ENCODE measurements around the gene SERTAD1.
A peak's percentile ranks its signal among the peaks of the same experiment; 100 is the strongest.
"Not testable (repeated sequence)": the region's sequence is repeated elsewhere in the genome, so short reads cannot be mapped to it uniquely, and the experiment has no call there.

Gene SERTAD1, protein sequence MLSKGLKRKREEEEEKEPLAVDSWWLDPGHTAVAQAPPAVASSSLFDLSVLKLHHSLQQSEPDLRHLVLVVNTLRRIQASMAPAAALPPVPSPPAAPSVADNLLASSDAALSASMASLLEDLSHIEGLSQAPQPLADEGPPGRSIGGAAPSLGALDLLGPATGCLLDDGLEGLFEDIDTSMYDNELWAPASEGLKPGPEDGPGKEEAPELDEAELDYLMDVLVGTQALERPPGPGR

DNA sequence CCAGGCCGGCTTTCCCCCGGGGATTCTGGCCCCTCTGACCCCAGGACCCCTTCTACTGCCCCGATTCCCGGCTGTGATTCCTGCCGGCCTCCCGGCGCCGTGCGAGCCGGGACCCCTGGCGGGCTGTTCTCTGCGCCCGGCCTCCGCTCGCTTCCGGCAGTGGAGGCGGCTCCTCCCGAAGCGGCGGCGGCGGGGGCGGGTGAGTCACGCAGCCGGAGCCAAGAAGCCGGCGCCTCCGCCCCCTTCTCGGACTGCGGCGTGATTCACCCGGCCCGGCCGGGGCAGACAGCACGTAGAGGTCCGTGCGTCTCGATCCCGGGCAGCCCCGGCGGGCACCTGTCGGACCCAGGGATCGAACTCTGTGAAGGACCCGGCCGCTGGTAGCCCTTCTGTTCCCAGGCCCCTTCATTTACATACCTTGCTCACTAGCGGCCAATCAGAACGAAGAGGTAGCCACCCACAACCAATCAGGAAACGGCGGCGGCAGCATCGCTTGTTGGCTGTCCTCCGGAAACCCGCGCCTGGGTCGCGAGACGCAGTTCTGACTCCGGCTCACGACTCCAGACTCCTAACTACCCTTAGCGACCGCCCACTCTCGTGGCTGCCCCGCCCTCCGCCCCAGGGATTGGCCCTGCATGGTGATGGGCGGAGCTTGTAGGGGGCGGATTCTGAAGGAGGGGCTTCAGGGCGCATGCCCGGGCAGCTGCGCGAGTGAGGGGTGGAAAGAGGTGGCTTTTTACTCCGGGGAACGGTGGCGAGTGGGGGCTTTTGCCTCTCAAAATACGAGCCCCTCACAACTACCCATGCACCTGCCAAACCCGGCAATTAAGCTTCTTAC, at the start of gene SERTAD1:
Gene SERTAD1 (minus strand): TSS at position 543 of the 838 bp plus-strand sequence. CDS start 2,446 bp downstream, outside the sequence.
- peak; percentile 100 for DNase-seq (ENCODE audit: low read depth in 2 of 2)

DNA sequence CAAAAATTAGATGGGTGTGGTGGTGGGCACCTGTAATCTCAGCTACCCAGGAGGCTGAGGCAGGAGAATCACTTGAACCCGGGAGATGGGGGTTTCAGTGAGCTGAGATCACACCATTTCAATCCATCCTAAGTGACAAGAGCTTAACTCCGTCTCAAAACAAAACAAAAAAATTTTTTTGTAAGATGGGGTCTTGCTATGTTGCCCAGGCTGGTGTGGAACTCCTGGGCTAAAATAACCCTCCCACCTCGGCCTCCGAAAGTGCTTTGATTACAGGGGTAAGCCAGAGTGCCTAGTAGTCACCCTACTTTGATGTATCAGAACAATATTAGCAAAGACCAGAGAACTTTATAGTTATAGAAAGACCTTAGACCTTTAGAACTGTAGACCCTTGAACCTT, 48.9 kb upstream of the SERTAD1 start:
- no peak for DNase-seq (ENCODE audit: low read depth in 2 of 2)

- no peak for DNase-seq (ENCODE audit: low read depth in 2 of 2)
Measured at GRCh38 chr19:40472516-40472915, 46.7 kb upstream of the SERTAD1 start.

- no peak for DNase-seq (ENCODE audit: low read depth in 2 of 2)
Measured at GRCh38 chr19:40471111-40471510, 45.3 kb upstream of the SERTAD1 start.

GRCh38 chr19:40469011-40469410, 43.2 kb upstream of the SERTAD1 start:
- no peak for DNase-seq (ENCODE audit: low read depth in 2 of 2)

GRCh38 chr19:40466985-40467734, 41.4 kb upstream of the SERTAD1 start, which contains the start of gene SPTBN4:
Gene SPTBN4 (plus strand): TSS chr19:40467001. CDS start chr19:40472622, 5,621 bp downstream.
- DNase-seq (ENCODE audit: low read depth in 2 of 2), result no peak

DNA sequence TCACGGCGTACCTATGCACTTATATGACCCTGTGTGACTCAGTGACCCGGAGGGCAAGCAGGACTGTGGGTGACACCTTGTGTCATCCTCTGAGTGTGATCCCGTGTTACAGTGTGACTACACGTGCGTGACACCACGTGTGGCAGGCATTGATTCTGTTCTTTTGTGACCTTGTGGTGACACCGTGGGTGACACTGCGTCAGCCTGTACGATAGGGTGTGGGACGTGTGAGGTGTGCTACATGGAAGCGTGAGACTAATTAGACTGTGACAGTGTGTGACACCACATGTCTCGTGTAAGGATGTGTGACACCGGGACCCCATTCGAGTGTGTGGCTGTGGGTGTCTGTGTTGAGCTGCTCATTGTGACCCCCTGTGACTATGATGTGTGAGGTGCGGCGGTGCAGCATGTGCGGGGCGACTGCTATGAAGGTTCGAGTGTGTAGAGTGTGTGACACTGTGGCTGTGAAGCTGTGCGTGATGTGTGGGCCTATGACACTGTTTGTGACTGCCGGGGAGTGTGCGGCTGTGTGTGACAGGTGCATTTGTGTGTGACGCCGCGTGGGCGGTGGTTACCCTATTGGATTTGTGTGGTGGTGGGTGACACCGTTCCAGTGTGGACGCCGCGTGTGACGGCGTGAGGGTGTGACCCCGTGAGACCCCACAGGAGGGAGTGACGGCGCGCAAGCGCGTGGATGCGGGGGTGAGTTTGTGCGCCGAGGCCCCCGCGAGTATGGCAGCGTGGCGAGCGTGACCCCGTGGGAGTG, 40.6 kb upstream of the SERTAD1 start:
- peak; percentile 51 to 67 for DNase-seq (ENCODE audit: low read depth in 2 of 2)

GRCh38 chr19:40465557-40466218, 39.9 kb upstream of the SERTAD1 start, which contains the start of gene BLVRB:
Gene BLVRB (minus strand): TSS chr19:40465745. CDS start chr19:40465688, 57 bp downstream.
- peak; percentile 99 to 100 for DNase-seq (ENCODE audit: low read depth in 2 of 2)

GRCh38 chr19:40465025-40465556, 39.3 kb upstream of the SERTAD1 start:
- DNase-seq (ENCODE audit: low read depth in 2 of 2), result peak in 1 of 2 donors; percentile 20

DNA sequence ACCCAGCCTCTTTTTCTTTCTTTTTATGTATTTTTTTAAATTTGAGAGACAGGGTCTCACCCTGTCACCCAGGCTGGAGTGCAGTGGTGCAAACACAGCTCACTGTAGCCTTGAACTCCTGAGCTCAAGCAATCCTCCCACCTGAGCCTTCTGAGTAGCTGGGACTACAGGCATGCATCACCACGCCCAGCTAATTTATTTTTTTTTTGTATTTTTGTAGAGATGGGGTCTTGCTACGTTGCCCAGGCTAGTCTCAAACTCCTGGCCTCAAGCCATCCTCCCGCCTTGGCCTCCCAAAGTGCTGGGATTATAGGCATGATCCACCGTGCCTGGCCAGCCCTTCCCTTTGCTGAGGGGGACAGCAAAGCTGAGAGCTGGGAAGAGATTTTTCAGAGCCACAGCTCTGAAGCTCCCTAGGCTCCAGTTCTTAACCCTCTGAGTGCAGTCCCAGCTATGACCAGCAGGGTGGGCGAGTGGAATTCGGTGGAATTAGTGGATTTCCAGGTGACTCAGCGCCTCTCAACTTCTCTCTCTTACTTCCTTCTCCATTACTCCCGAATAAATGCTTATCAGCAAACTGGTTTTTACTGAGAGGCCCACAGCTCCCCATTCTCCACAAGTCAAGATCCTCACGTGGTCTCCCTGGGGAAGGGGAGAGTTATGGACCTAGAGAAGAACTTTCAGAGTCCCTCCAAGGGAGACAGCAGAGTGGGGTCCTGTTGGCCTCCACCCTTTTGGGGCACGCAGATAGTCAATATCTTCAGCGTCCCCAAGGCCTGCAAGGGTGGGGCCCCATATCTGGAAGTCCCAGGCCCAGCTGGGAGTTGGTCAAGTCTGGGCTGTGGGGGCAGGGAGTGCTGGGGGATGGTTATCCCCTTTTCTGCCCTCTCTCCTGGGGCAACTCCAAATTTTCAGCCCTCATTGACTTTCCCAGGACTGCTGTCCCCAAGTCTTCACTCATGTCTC, 38.5 kb upstream of the SERTAD1 start:
- peak; percentile 73 to 80 for DNase-seq (ENCODE audit: low read depth in 2 of 2)

DNA sequence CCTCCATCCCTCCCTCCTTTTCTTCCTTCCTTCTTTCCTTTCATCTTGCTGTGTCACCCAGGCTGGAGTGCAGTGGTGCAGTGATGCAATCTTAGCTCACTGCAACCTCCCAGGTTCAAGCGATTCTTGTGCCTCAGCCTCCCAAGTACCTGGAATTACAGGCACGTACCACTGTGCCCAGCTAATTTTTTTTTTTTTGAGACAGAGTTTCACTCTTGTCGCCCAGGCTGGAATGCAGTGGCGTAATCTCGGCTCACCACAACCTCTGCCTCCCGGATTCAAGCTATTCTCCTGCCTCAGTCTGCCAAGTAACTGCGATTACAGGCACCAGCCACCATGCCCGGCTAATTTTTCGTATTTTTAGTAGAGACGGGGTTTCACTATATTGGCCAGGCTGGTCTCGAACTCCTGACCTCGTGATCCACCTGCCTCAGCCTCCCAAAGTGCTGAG, 37.8 kb upstream of the SERTAD1 start:
- not testable (repeated sequence) for DNase-seq (ENCODE audit: low read depth in 2 of 2)

DNA sequence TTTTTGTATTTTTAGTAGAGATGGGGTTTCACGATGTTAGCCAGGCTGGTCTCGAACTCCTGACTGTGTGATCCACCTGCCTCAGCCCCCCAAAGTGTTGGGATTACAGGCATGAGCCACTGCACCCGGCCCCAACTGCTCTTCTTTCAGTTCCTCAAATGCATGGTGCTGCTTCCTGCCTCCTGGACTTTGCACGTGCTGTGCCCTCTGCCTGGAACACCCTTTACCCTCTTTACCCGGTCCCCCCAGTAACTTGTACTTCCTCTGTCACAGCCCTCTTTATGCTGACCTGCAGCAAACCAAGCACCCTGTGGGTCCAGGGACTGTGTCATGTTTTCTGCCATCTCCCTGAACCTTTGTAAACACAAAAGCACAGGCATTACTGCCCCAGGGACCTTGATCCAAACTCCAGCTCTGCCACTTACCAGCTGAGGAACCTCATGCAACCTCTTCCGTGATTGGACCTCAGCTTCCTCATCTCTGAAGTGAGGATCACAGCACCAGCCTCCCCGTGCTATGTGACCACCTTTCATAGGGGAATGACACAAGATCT, 36.0 kb upstream of the SERTAD1 start:
- DNase-seq (ENCODE audit: low read depth in 2 of 2), result no peak

DNA sequence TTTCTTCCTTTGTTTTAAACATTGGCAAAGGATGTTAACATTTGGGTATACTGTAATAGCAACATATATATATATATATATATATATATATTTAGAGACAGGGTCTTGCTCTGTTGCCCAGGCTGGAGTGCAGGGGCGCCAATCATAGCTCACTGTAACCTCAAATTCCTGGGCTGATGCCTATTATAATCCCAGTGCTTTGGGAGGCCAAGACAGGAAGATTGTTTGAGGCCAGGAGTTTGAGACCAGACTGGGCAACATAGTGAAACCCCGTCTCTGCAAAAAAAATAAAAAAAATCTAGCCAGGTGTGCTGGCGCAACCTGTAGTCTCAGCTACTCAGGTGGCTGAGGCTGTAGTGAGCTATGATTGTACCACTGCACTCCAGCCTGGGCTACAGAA, 34.4 kb upstream of the SERTAD1 start:
- no peak for DNase-seq (ENCODE audit: low read depth in 2 of 2)

DNA sequence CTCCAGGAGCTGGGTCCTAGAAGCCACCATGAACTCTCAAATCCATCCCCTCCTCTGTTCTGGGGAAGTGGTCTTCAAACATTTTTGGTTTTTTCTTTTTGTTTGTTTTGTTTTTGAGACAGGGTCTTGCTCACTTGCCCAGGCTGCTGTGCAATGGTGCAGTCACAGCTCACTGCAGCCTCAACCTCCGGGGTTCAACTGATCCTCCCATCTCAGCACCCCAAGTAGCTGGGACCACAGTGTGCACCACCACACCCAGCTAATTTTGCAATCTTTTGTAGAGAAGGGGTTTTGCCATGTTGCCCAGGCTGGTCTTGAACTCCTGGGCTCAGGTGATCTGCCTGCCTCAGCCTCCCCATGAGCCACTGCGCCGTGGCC, 32.8 kb upstream of the SERTAD1 start:
- no peak for DNase-seq (ENCODE audit: low read depth in 2 of 2)

- DNase-seq (ENCODE audit: low read depth in 2 of 2), result no peak
Measured at GRCh38 chr19:40457953-40458596, 32.3 kb upstream of the SERTAD1 start.

- no peak for DNase-seq (ENCODE audit: low read depth in 2 of 2)
Measured at GRCh38 chr19:40457048-40457447, 31.3 kb upstream of the SERTAD1 start.

GRCh38 chr19:40453943-40454342, 28.2 kb upstream of the SERTAD1 start:
- DNase-seq (ENCODE audit: low read depth in 2 of 2), result not testable (repeated sequence)

DNA sequence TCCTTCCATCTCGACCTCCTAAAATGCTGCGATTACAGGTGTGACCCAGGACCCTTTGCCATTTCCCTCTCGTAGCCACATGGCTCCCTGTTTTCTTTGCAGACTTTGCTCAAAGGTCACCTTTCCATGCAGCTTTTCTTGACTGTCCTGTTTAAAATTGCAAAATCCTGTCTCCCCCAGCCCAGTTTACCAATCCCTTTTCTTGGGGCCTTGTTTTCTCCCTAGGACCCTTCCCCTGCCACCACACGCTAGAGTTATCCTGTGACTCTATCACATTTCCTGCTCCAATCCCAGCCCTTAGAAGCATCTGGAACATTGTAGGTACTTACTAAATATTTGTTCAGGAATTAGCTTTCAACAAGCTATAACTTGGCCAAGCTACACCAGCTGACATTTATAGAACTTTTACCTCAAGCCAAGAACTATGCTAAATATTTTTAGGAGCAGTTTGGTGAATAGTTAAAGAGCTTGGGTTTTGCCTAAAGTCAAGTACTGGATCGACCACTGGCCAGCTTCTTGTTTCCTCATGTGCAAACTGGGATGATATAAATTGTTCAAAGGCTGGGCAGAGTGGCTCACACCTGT, 27.5 kb upstream of the SERTAD1 start:
- no peak for DNase-seq (ENCODE audit: low read depth in 2 of 2)
